Kidney (tissue), 14 donors: ENCODE measurements around the gene UNC93B1. TPM values are rescaled to one million over a fixed set of nuclear protein-coding genes. Genes with fewer than 3 reads are reported as not detected.
A peak's percentile ranks its signal among the peaks of the same experiment; 100 is the strongest.

Source experiments
- DNase-seq, 5 donors: peaks; one replicate each; pipeline ENCODE4 v3.0.0-alpha.2; 2013 to 2020
- FAIRE-seq: peaks from 2 replicates; lab custom pipeline; 2012; peaks lifted over from hg19 to GRCh38; lab: Jason Lieb, UNC
- H3K27ac ChIP-seq, 2 donors: one replicate each; pipeline ENCODE4 v1.7.0; 2013; ENCODE audit warnings: low read depth in 2 of 2, low read length in 2 of 2, inconsistent platforms in 1 of 2
- H3K27me3 ChIP-seq: one replicate; pipeline ENCODE4 v1.7.1; 2013; ENCODE audit warnings: low read length, inconsistent platforms; ENCODE audit not compliant: control insufficient read depth, insufficient read depth
- H3K36me3 ChIP-seq, 3 donors: one replicate each; pipeline versions ENCODE4 v1.7.0 to v1.7.1; 2013; ENCODE audit warnings: low read length in 3 of 3, control low read depth in 1 of 3, inconsistent platforms in 1 of 3; ENCODE audit not compliant: insufficient read depth in 3 of 3, control insufficient read depth in 2 of 3
- H3K4me1 ChIP-seq, 3 donors: one replicate each; pipeline versions ENCODE4 v1.7.0 to v1.7.1; 2013; ENCODE audit warnings: low read length in 3 of 3, inconsistent platforms in 1 of 3, low read depth in 1 of 3; ENCODE audit not compliant: control insufficient read depth in 2 of 3, insufficient read depth in 2 of 3
- H3K4me3 ChIP-seq, 3 donors: one replicate each; pipeline versions ENCODE4 v1.7.0 to v1.8.1; 2013; ENCODE audit warnings: low read length in 3 of 3, control low read depth in 1 of 3, inconsistent platforms in 1 of 3
- H3K9ac ChIP-seq, 3 donors: one replicate each; pipeline versions ENCODE4 v1.7.0 to v1.7.1; 2013; ENCODE audit warnings: low read length in 3 of 3, control low read depth in 1 of 3, inconsistent platforms in 1 of 3
- H3K9me3 ChIP-seq, 3 donors: one replicate each; pipeline versions ENCODE4 v1.7.0 to v1.7.1; 2013; ENCODE audit warnings: low read length in 3 of 3, control low read depth in 1 of 3, inconsistent platforms in 1 of 3; ENCODE audit not compliant: control insufficient read depth in 2 of 3, insufficient read depth in 1 of 3
- intact Hi-C: fragments of 100-400 bp; cut with DNase I; formaldehyde crosslinking; loops from one replicate; pipeline ENCODE4 v1.11.1; 2022
- polyA plus RNA-seq: library from polyadenylated mRNA; stranded (reverse); fragments of 350-450 nt; fragmentation: Illumina TruSeq; extraction: RNeasy Lipid Tissue Mini Kit (QIAGEN cat#74804); gene quantifications from one replicate; pipeline ENCODE4 v1.2.3, GENCODE V29; 2014; ENCODE audit warnings: low read depth, low replicate concordance; ENCODE audit not compliant: insufficient read depth
- total RNA-seq: library from RNA; stranded (reverse); fragmentation: NEBNext Ultra II Directional; extraction: Animal tissue kit (Norgen Biotek cat#: 25700); gene quantifications from one replicate; pipeline ENCODE4 v1.2.1, GENCODE V29; 2021
- TF ChIP-seq, protein P1 (sequence below): IDR thresholded peaks from 3 replicates; pipeline ENCODE4 v1.5.1; 2012; ENCODE audit warnings: mild to moderate bottlenecking, moderate library complexity, borderline replicate concordance; ENCODE audit not compliant: insufficient read depth; ENCODE audit errors: extremely low read depth
- donor health status: control.
- donor health status: control.
- donor health status: control.
- donor health status: control.
- donor health status: control.
- donor health status: DM: yes; HTN: yes; CAD: no.
- donor health status: Normal renal cell carcinoma (clear cell type).

The UNC93B1 gene
- total and polyA plus RNA-seq, 2 donors from 2014 or later, result 21.3 to 67.9 TPM

DNA sequence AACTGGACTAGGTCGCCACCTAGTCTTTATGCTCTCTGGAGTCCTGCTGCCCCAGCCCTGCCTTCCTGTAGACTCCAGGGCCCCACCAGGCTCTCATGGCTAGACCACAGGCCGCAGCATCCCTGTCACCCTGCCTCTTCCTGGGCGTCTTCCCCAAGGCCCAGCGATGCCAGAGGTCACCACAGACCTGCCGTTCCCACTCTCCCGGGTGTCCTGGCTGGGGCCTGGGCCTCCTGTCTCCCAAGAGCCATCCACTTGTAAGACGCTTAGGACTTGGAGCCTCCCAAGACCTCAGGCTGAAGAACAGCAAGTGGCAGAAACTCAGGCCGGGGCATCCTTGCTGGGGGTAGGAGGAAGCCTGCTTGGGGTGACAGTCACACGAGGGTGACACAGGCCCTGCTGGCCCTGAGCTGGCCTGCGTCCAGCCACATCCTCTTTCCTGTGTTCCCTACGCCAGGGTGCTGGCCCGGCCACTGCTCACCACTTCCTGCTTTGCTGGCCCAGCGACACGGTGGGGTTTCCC, 32.9 kb upstream of the UNC93B1 start:
- no peak overlapping the region for H3K9ac ChIP-seq

DNA sequence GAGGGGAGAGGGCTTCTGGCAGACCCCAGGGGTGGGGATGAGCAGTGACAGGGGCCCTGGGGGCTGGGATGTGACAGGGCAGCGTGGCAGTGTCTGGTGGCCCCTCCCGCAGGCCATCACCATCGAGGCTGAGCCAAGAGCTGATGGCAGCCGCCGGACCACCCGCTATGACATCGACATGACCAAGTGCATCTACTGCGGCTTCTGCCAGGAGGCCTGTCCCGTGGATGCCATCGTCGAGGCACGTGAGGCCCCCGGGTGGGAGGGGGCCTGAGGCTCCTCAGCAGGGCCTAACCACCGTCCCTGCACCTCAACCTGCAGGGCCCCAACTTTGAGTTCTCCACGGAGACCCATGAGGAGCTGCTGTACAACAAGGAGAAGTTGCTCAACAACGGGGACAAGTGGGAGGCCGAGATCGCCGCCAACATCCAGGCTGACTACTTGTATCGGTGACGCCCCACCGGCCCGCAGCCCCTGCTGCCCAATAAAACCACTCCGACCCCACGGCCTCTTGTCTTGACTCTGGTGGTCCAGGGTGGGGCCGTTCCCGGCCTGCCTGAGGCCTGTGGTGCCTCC, 32.3 kb upstream of the UNC93B1 start:
- Histone ChIP-seq H3K4me1 (peaks cover 0 to 48% (median 16%) of the 10 kb centered on the region in 3 donors), H3K9me3 (no peaks in the 10 kb centered on the region), H3K36me3 (peaks cover 0 to 7% (median 3%) of the 10 kb centered on the region in 3 donors), H3K4me3 (no peak overlapping the region), H3K27me3 (no peaks in the 10 kb centered on the region), H3K27ac (peak overlapping the region; percentile 66 to 79), H3K9ac (no peak overlapping the region)
- FAIRE-seq (no peak), DNase-seq (peak in 1 of 5 donors; percentile 78)
- TF ChIP-seq, protein P1, sequence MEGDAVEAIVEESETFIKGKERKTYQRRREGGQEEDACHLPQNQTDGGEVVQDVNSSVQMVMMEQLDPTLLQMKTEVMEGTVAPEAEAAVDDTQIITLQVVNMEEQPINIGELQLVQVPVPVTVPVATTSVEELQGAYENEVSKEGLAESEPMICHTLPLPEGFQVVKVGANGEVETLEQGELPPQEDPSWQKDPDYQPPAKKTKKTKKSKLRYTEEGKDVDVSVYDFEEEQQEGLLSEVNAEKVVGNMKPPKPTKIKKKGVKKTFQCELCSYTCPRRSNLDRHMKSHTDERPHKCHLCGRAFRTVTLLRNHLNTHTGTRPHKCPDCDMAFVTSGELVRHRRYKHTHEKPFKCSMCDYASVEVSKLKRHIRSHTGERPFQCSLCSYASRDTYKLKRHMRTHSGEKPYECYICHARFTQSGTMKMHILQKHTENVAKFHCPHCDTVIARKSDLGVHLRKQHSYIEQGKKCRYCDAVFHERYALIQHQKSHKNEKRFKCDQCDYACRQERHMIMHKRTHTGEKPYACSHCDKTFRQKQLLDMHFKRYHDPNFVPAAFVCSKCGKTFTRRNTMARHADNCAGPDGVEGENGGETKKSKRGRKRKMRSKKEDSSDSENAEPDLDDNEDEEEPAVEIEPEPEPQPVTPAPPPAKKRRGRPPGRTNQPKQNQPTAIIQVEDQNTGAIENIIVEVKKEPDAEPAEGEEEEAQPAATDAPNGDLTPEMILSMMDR, result no peak
- intact Hi-C loops, result no loop called here

More for the DNA sequence above, 32.9 kb upstream of the UNC93B1 start:
- Histone ChIP-seq H3K4me1 (peaks cover 0 to 44% (median 14%) of the 10 kb centered on the region in 3 donors), H3K9me3 (no peaks in the 10 kb centered on the region), H3K36me3 (peaks cover 0 to 7% (median 3%) of the 10 kb centered on the region in 3 donors), H3K4me3 (no peak overlapping the region), H3K27ac (peak overlapping the region; percentile 66 to 79), H3K27me3 (no peaks in the 10 kb centered on the region)
- FAIRE-seq (no peak), DNase-seq (peak in 1 of 5 donors; percentile 85)
- TF ChIP-seq, protein P1, result no peak
- intact Hi-C loops, result no loop called here

- DNase-seq, result peak in 1 of 5 donors; percentile 59
- intact Hi-C loops, result no loop called here
- peaks cover 0 to 7% (median 3%) of the 10 kb centered on the region in 3 donors for H3K36me3 ChIP-seq
- TF ChIP-seq, protein P1, result no peak
- no peak overlapping the region for H3K27ac ChIP-seq
- H3K9ac ChIP-seq, result no peak overlapping the region
- H3K4me1 ChIP-seq, result peaks cover 0 to 48% (median 16%) of the 10 kb centered on the region in 3 donors
- no peak for FAIRE-seq
- H3K4me3 ChIP-seq, result no peak overlapping the region
- H3K27me3 ChIP-seq, result no peaks in the 10 kb centered on the region
- H3K9me3 ChIP-seq, result no peaks in the 10 kb centered on the region
Measured at GRCh38 chr11:68035266-68035876, 31.5 kb upstream of the UNC93B1 start.
